Transverse colon (tissue), 4 donors: Measurements from ENCODE around the gene S1PR5.
"Not testable (repeated sequence)": the region's sequence is repeated elsewhere in the genome, so short reads cannot be mapped to it uniquely, and the experiment has no call there.

ENCODE experiments used
- CTCF ChIP-seq, 5 experiments: fragments of 200-600 bp in 3 of 5; fragments of 450-650 bp in 2 of 5; sonication (generic) in 3 of 5; IDR thresholded peaks; 1 replicate in 2 of 5; 2 replicates in 3 of 5; pipeline ENCODE4 v1.5.1; 2016 to 2017; ENCODE audit warnings: antibody characterized with exemption in 5 of 5, inconsistent platforms in 3 of 5, mild to moderate bottlenecking in 2 of 5, moderate library complexity in 1 of 5
- EP300 ChIP-seq: sonication (generic); formaldehyde crosslinking; IDR thresholded peaks from one replicate; pipeline ENCODE4 v1.6.1; 2017; ENCODE audit warnings: antibody characterized with exemption, low read depth
- POLR2A ChIP-seq: fragments of 450-650 bp; IDR thresholded peaks from one replicate; pipeline ENCODE4 v1.6.1; 2016; ENCODE audit warnings: antibody characterized with exemption, mild to moderate bottlenecking, moderate library complexity
- POLR2AphosphoS5 ChIP-seq, 3 donors: sonication (generic); formaldehyde crosslinking; IDR thresholded peaks; one replicate each; pipeline ENCODE4 v1.6.1; 2016; ENCODE audit warnings: antibody characterized with exemption in 3 of 3

DNA sequence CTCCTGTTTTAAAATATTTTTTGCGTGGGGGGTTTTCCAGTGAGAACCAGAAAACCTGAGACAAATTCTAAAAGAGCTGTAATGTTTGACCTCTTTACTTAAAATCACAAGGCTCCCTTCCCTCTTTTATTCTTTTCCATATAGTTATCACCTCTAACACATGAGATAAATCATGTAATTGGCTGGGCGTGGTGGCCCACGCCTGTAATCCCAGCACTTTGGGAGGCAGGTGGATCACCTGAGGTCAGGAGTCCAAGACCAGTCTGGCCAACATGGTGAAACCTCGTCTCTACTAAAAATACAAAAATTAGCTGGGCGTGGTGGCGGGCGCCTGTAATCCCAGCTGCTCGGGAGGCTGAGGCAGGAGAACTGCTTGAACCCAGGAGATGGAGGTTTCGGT lies 33.8 kb upstream of the S1PR5 start:
- not testable (repeated sequence) for TF ChIP-seq CTCF (IDR thresholded peaks at IDR 0.05); EP300; POLR2A
- peak in 1 of 3 donors; percentile 42 for TF ChIP-seq POLR2AphosphoS5 (IDR thresholded peaks at IDR 0.05)
